Gastrocnemius medialis (tissue), 4 donors: ENCODE data around the gene P2RX1. TPM values are rescaled to one million over a fixed set of nuclear protein-coding genes. Genes with fewer than 3 reads are reported as not detected.

Experiments
- ATAC-seq, 2 donors: fragments of 150-250 bp; one replicate each; pipeline ENCODE4 v1.9.1; 2016
- DNase-seq, 2 donors: peaks; one replicate each; pipeline ENCODE4 v3.0.0-alpha.2; 2019
- H3K27ac ChIP-seq, 4 donors: fragments of 200-600 bp; sonication (generic); 1 replicate in 1 of 4; 2 replicates in 3 of 4; pipeline ENCODE4 v1.5.1; 2016 to 2018; ENCODE audit warnings: mild to moderate bottlenecking in 2 of 4, moderate library complexity in 1 of 4
- H3K27me3 ChIP-seq, 3 donors: fragments of 200-600 bp; sonication (generic) in 2 of 3; 1 replicate in 1 of 3; 2 replicates in 2 of 3; pipeline versions ENCODE4 v1.5.1 to v1.6.0; 2016 to 2019; ENCODE audit warnings: mild to moderate bottlenecking in 1 of 3, moderate library complexity in 1 of 3
- H3K36me3 ChIP-seq, 2 donors: fragments of 200-600 bp; sonication (generic) in 1 of 2; one replicate each; pipeline ENCODE4 v1.5.1; 2017 to 2018
- H3K4me1 ChIP-seq, 2 donors: fragments of 200-600 bp; sonication (generic) in 1 of 2; one replicate each; pipeline ENCODE4 v1.5.1; 2016 to 2017; ENCODE audit warnings: mild to moderate bottlenecking in 2 of 2
- H3K4me3 ChIP-seq, 4 donors: fragments of 200-600 bp; sonication (generic) in 3 of 4; 1 replicate in 1 of 4; 2 replicates in 3 of 4; pipeline ENCODE4 v1.5.1; 2016 to 2019; ENCODE audit warnings: mild to moderate bottlenecking in 2 of 4
- H3K9me3 ChIP-seq, 3 donors: fragments of 200-600 bp; sonication (generic) in 2 of 3; 1 replicate in 1 of 3; 2 replicates in 2 of 3; pipeline ENCODE4 v1.5.1; 2016 to 2019
- CTCF ChIP-seq, 5 experiments: fragments of 450-650 bp in 3 of 5; fragments of 200-600 bp in 2 of 5; sonication (generic) in 2 of 5; IDR thresholded peaks in 4 of 5; conservative IDR thresholded peaks in 1 of 5; 1 replicate in 4 of 5; 2 replicates in 1 of 5; pipeline ENCODE4 v1.5.1; 2016 to 2019; ENCODE audit warnings: antibody characterized with exemption in 5 of 5, mild to moderate bottlenecking in 3 of 5, moderate library complexity in 3 of 5
- POLR2A ChIP-seq, 2 donors: fragments of 450-650 bp; IDR thresholded peaks; one replicate each; pipeline ENCODE4 v1.6.1; 2017; ENCODE audit warnings: antibody characterized with exemption in 2 of 2, mild to moderate bottlenecking in 2 of 2, moderate library complexity in 2 of 2
- in situ Hi-C, 4 donors: fragments of 200-750 bp; cut with MboI; loops; one replicate each; pipeline versions ENCODE4 v1.15.0 to v1.8.0; 2017; ENCODE audit warnings: low sequenced_read_pairs in 4 of 4
- intact Hi-C: fragments of 100-400 bp; cut with DNase I; formaldehyde crosslinking; loops from one replicate; pipeline ENCODE4 v1.15.1; 2023; ENCODE audit warnings: low total_unique reads
- total RNA-seq, 4 donors: library from RNA; depleted of rRNA; stranded (reverse); fragments of >200 nt; gene quantifications; one replicate each; pipeline versions ENCODE4 v1.1.0 to v1.2.3, GENCODE V29; 2016

The P2RX1 gene
- total RNA-seq, 4 donors from 2014 or later: 0.25 to 0.59 (median 0.38) TPM; not detected in 1

- no peak for ATAC-seq
- Histone ChIP-seq H3K36me3 (no peaks in the 10 kb centered on the region), H3K27me3 (no peaks in the 10 kb centered on the region), H3K9me3 (no peaks in the 10 kb centered on the region), H3K4me3 (no peak overlapping the region), H3K27ac (peak overlapping the region in 3 of 4 donors; percentile 42 to 59 (median 51)), H3K4me1 (peaks cover 0 to 4% of the 10 kb centered on the region in 2 donors)
- in situ Hi-C loops: loop anchor here in 3 of 4 donors (10.0 kb wide), 2 partner anchors 54 to 86 kb away; no protein-coding TSS in a partner anchor
- no peak for DNase-seq
- intact Hi-C loops: loop anchor here (5.0 kb wide), 1 partner anchor 1033 kb away; the partner anchor contains the start of gene ENO3
- no peak for TF ChIP-seq CTCF (IDR thresholded peaks at IDR 0.05 in 4 of 5, conservative IDR thresholded peaks at IDR 0.05 in 1 of 5)
- TF ChIP-seq POLR2A (IDR thresholded peaks at IDR 0.05): no peak
Measured at GRCh38 chr17:3919123-3919624, 2.9 kb upstream of the P2RX1 start.

- ATAC-seq: no peak
- Histone ChIP-seq H3K27ac (peak overlapping the region in 3 of 4 donors; percentile 42 to 59 (median 51)), H3K36me3 (no peaks in the 10 kb centered on the region), H3K27me3 (no peaks in the 10 kb centered on the region), H3K9me3 (no peaks in the 10 kb centered on the region), H3K4me1 (peaks cover 2 to 4% of the 10 kb centered on the region in 2 donors), H3K4me3 (no peak overlapping the region)
- TF ChIP-seq CTCF (IDR thresholded peaks at IDR 0.05 in 4 of 5, conservative IDR thresholded peaks at IDR 0.05 in 1 of 5): no peak
- no peak for TF ChIP-seq POLR2A (IDR thresholded peaks at IDR 0.05)
- DNase-seq: no peak
- in situ Hi-C loops: loop anchor here in 3 of 4 donors (10.0 kb wide), 2 partner anchors 54 to 86 kb away; no protein-coding TSS in a partner anchor
- intact Hi-C loops: loop anchor here (5.0 kb wide), 1 partner anchor 1034 kb away; the partner anchor contains the start of gene ENO3
Measured at GRCh38 chr17:3918372-3919122, 2.3 kb upstream of the P2RX1 start.

- intact Hi-C loops: loop anchor here (5.0 kb wide), 1 partner anchor 1035 kb away; the partner anchor contains the start of gene ENO3
- Histone ChIP-seq H3K27ac (peak overlapping the region in 1 of 4 donors; percentile 10), H3K36me3 (no peaks in the 10 kb centered on the region), H3K4me3 (no peak overlapping the region), H3K4me1 (peaks cover 3 to 4% of the 10 kb centered on the region in 2 donors), H3K9me3 (no peaks in the 10 kb centered on the region), H3K27me3 (no peaks in the 10 kb centered on the region)
- TF ChIP-seq POLR2A (IDR thresholded peaks at IDR 0.05) (no peak), CTCF (IDR thresholded peaks at IDR 0.05 in 4 of 5, conservative IDR thresholded peaks at IDR 0.05 in 1 of 5) (no peak)
- DNase-seq (no peak), ATAC-seq (no peak)
- in situ Hi-C loops: loop anchor here in 3 of 4 donors (10.0 kb wide), 2 partner anchors 53 to 87 kb away; no protein-coding TSS in a partner anchor
Measured at GRCh38 chr17:3917391-3917931, 1.2 kb upstream of the P2RX1 start.

DNA sequence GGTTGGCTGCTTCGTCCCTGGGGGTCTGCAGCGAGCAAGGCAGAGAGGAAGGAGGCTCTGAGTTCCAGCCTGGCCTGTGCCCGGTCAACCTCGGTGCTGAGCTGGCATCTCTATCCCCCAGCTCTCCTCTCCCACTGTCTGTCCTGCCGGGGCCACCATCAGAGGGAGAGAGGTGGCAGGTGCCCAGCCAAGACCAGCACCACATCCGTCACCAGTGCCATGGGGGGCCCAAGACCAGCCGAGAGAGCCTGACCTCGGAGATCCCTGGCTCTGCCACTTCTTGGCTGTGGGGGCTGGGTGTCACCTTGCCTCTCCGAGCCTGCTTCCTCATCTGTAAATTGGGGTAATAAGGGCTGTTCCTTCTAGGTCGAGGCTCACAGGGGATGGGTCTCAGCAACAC, 560 bp upstream of the P2RX1 start:
- H3K36me3 ChIP-seq: no peaks in the 10 kb centered on the region
- in situ Hi-C loops (loop anchor here in 3 of 4 donors (10.0 kb wide), 2 partner anchors 52 to 88 kb away; no protein-coding TSS in a partner anchor), intact Hi-C loops (loop anchor here (5.0 kb wide), 1 partner anchor 1035 kb away; the partner anchor contains the start of gene ENO3)
- no peak overlapping the region for H3K27ac ChIP-seq
- DNase-seq (no peak), ATAC-seq (no peak)
- H3K4me1 ChIP-seq: peaks cover 3 to 4% of the 10 kb centered on the region in 2 donors
- H3K27me3 ChIP-seq: no peaks in the 10 kb centered on the region
- H3K4me3 ChIP-seq: no peak overlapping the region
- no peaks in the 10 kb centered on the region for H3K9me3 ChIP-seq
- TF ChIP-seq POLR2A (IDR thresholded peaks at IDR 0.05) (no peak), CTCF (IDR thresholded peaks at IDR 0.05 in 4 of 5, conservative IDR thresholded peaks at IDR 0.05 in 1 of 5) (no peak)
